ENCODE data around the gene HOXC12. TPM values are rescaled to one million over a fixed set of nuclear protein-coding genes. Genes with fewer than 3 reads are reported as not detected.

HOXC12 gene
- total and polyA plus RNA-seq, 2 donors (not counting 1 experiment from before 2014, with no cell fraction given), result not detected

- Mint-ChIP-seq H3K27me3 (peaks cover 92% of the 10 kb centered on the region), H3K27ac (no peak overlapping the region), H3K4me1 (peaks cover 35% of the 10 kb centered on the region), H3K9me3 (ENCODE audit: insufficient read depth) (no peaks in the 10 kb centered on the region), H3K4me3 (no peak overlapping the region)
- CTCF ChIA-PET, result interaction anchor here (1.0 to 2.8 kb wide), 7 partner anchors 14 to 211 kb away, joined by 3 to 11 read pairs (median 5); no protein-coding TSS in a partner anchor
- POLR2A ChIA-PET, result no interaction called here
- no peak overlapping the region for H3K27ac ChIP-seq (ENCODE audit: low read length in 2 of 2)
- no peak for TF ChIP-seq CTCF (IDR thresholded peaks at IDR 0.05)
- TF ChIP-seq EZH2 (IDR thresholded peaks at IDR 0.05; ENCODE audit: borderline replicate concordance, insufficient read depth, low read depth, low read length, poor library complexity, severe bottlenecking), result no peak
- DNase-seq, result no peak
- H3K4me2 ChIP-seq (replicated peaks; ENCODE audit: low read depth, low read length, poor library complexity, severe bottlenecking), result no peak overlapping the region
- H3K36me3 ChIP-seq (replicated peaks in 1 of 2; ENCODE audit: control extremely low read depth in 1 of 2, control insufficient read depth in 1 of 2, extremely low read depth in 1 of 2, insufficient read depth in 2 of 2, low read length in 1 of 2), result no peaks in the 10 kb centered on the region
- H3K4me1 ChIP-seq (ENCODE audit: control insufficient read depth in 2 of 2, insufficient read depth in 2 of 2, low read length in 2 of 2), result peaks cover 27 to 54% of the 10 kb centered on the region in 2 donors
- no peaks in the 10 kb centered on the region for H4K20me1 ChIP-seq (ENCODE audit: control insufficient read depth, insufficient read depth, low read length, poor library complexity, severe bottlenecking)
- H2AFZ ChIP-seq (ENCODE audit: insufficient read depth, low read depth, low read length, poor library complexity, severe bottlenecking), result no peak overlapping the region
- H3K9ac ChIP-seq (ENCODE audit: low read length), result no peak overlapping the region
- intact Hi-C loops (cut with micrococcal nuclease), result no loop called here
- no peak overlapping the region for H3K4me3 ChIP-seq (ENCODE audit: control extremely low read depth in 1 of 5, extremely low read depth in 1 of 5, insufficient read depth in 1 of 5, low read depth in 2 of 5, low read length in 4 of 5)
- peaks cover 0 to 62% (median 0%) of the 10 kb centered on the region in 3 donors for H3K9me3 ChIP-seq (ENCODE audit: control extremely low read depth in 1 of 3, control insufficient read depth in 2 of 3, insufficient read depth in 1 of 3, low read length in 2 of 3)
- ATAC-seq (ENCODE audit: low read depth), result no peak
- no peaks in the 10 kb centered on the region for H3K79me2 ChIP-seq (ENCODE audit: control insufficient read depth, insufficient read depth, low read length)
- H3K27me3 ChIP-seq (replicated peaks in 1 of 4; ENCODE audit: control extremely low read depth in 1 of 4, control insufficient read depth in 3 of 4, insufficient read depth in 4 of 4, low read length in 3 of 4), result peaks cover 0 to 99% (median 91%) of the 10 kb centered on the region in 4 experiments
- WGBS (ENCODE audit: insufficient coverage), result 13% methylated on average over 19 of the region's 27 CpGs
These were observed 35.8 kb downstream of the HOXC12 start for GRCh38 chr12:53990311-53991076.

- ATAC-seq (ENCODE audit: low read depth) (no peak), DNase-seq (no peak)
- intact Hi-C loops (cut with micrococcal nuclease), result no loop called here
- H3K79me2 ChIP-seq (ENCODE audit: control insufficient read depth, insufficient read depth, low read length), result no peaks in the 10 kb centered on the region
- TF ChIP-seq CTCF (IDR thresholded peaks at IDR 0.05), result no peak
- no peak for TF ChIP-seq EZH2 (IDR thresholded peaks at IDR 0.05; ENCODE audit: borderline replicate concordance, insufficient read depth, low read depth, low read length, poor library complexity, severe bottlenecking)
- no peak overlapping the region for H3K9ac ChIP-seq (ENCODE audit: low read length)
- H3K4me3 ChIP-seq (ENCODE audit: control extremely low read depth in 1 of 5, extremely low read depth in 1 of 5, insufficient read depth in 1 of 5, low read depth in 2 of 5, low read length in 4 of 5), result no peak overlapping the region
- H3K27ac Mint-ChIP-seq, result no peak overlapping the region
- H3K4me3 Mint-ChIP-seq, result no peak overlapping the region
- H3K9me3 Mint-ChIP-seq (ENCODE audit: insufficient read depth), result no peaks in the 10 kb centered on the region
- ChIA-PET POLR2A (no interaction called here), CTCF (interaction anchor here (1.2 to 2.8 kb wide), 5 partner anchors 13 to 211 kb away, joined by 3 to 11 read pairs (median 5); no protein-coding TSS in a partner anchor)
- peaks cover 0 to 99% (median 90%) of the 10 kb centered on the region in 4 experiments for H3K27me3 ChIP-seq (replicated peaks in 1 of 4; ENCODE audit: control extremely low read depth in 1 of 4, control insufficient read depth in 3 of 4, insufficient read depth in 4 of 4, low read length in 3 of 4)
- no peak overlapping the region for H3K27ac ChIP-seq (ENCODE audit: low read length in 2 of 2)
- H3K36me3 ChIP-seq (replicated peaks in 1 of 2; ENCODE audit: control extremely low read depth in 1 of 2, control insufficient read depth in 1 of 2, extremely low read depth in 1 of 2, insufficient read depth in 2 of 2, low read length in 1 of 2), result no peaks in the 10 kb centered on the region
- no peak overlapping the region for H3K4me2 ChIP-seq (replicated peaks; ENCODE audit: low read depth, low read length, poor library complexity, severe bottlenecking)
- no peaks in the 10 kb centered on the region for H4K20me1 ChIP-seq (ENCODE audit: control insufficient read depth, insufficient read depth, low read length, poor library complexity, severe bottlenecking)
- no peak overlapping the region for H2AFZ ChIP-seq (ENCODE audit: insufficient read depth, low read depth, low read length, poor library complexity, severe bottlenecking)
- peaks cover 27 to 54% of the 10 kb centered on the region in 2 donors for H3K4me1 ChIP-seq (ENCODE audit: control insufficient read depth in 2 of 2, insufficient read depth in 2 of 2, low read length in 2 of 2)
- peaks cover 0 to 58% (median 0%) of the 10 kb centered on the region in 3 donors for H3K9me3 ChIP-seq (ENCODE audit: control extremely low read depth in 1 of 3, control insufficient read depth in 2 of 3, insufficient read depth in 1 of 3, low read length in 2 of 3)
- peaks cover 95% of the 10 kb centered on the region for H3K27me3 Mint-ChIP-seq
- H3K4me1 Mint-ChIP-seq, result peaks cover 39% of the 10 kb centered on the region
- WGBS (ENCODE audit: insufficient coverage), result 13% methylated on average over 8 of the region's 8 CpGs
These were observed 36.4 kb downstream of the HOXC12 start for GRCh38 chr12:53991077-53991460.
